GM08714 (cell line): Measurements from ENCODE around the gene SLC41A1.
"Not testable (repeated sequence)": the region's sequence is repeated elsewhere in the genome, so short reads cannot be mapped to it uniquely, and the experiment has no call there.

Source experiments
- H3K4me3 ChIP-seq: fragments of 200-500 bp; sonication (Bioruptor generic); 2 replicates; pipeline ENCODE4 v1.5.1; 2014; ENCODE audit warnings: mild to moderate bottlenecking, low read length, inconsistent platforms
- ZNF274 ChIP-seq: IDR thresholded peaks from 2 replicates; pipeline ENCODE4 v1.6.1; 2012; ENCODE audit warnings: mild to moderate bottlenecking, low read depth, low read length

Gene SLC41A1

DNA sequence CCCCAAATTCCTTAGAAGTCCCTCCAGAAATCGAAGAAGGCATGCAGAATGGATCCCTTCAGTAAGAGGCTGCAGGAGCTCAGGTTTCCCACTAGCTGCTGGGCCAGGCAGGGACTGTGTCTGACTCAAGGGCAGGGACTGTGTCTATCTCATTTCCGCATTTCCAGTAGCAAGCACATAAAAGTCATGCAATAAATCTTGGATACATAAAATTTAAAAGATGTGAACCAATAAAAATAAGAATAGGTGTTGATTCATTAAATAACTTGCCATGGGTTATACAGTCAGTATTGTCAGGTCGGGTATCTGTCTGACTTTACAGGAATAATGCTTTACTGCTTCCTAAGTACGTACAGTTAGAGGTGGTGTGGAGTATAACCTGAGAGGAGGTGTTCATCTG, 21.8 kb upstream of the SLC41A1 start:
- TF ChIP-seq ZNF274: no peak
- H3K4me3 ChIP-seq: no peak overlapping the region

DNA sequence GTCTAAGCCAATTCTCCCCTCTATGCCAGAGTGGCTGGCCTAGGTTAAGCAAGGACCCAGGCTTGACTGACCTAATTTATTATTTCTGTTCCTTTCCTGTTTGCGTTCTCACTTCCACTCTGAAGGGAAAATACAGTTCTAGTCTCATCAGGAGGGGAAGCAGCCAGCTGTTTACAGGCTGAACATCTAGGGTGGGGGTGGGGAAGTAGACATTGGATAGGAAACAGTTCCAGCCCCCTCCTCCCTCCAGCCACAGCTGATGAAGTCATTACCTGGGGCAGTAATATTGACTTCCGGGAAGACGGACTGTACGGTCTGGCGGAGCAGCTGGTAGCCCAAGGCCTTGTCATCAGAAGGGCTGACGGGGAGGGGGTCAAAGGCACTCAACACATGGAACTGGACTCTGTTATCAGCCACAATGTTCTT, 19.3 kb upstream of the SLC41A1 start:
- H3K4me3 ChIP-seq: no peak overlapping the region
- no peak for TF ChIP-seq ZNF274

DNA sequence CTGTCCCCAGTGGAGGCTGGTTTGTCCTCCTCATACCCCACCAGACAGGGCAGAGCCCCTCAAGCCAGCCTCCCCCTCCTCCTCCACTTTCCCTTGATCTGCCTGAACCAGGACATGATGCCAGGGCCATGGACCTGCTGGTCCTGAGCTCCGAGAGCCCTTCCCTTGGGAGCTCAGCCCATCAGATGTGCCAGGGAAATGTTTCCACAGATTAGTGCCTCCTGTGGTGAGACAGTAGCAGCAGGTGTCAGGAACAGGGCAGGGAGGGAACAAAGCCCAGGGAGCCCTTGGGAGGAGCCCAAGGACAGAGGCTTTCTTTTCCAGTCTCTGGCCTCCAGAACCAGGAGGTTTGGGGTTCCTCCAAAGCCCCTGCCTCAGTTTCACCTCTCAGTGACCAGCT, 14.6 kb upstream of the SLC41A1 start:
- H3K4me3 ChIP-seq: no peak overlapping the region
- TF ChIP-seq ZNF274: no peak

DNA sequence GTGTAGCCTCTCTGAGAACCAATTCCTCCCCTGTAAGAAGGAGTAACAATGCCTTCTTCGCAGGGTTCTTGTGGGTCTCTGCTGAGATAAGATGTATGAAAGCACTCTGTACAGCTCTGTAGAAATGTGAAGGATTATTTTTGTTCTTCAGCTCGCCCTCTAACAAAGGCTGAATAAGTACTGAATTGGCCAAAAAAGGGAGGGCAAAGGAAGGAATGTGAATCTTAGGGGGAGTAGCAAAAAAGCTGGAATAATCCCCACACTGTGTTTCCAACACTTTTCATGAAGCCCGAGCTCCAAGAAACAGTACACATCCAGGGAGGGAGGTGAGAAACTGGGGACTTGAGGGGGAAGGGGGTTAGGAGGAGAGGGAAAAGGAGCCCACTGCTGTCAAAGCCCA, 14.0 kb upstream of the SLC41A1 start:
- no peak overlapping the region for H3K4me3 ChIP-seq
- no peak for TF ChIP-seq ZNF274

DNA sequence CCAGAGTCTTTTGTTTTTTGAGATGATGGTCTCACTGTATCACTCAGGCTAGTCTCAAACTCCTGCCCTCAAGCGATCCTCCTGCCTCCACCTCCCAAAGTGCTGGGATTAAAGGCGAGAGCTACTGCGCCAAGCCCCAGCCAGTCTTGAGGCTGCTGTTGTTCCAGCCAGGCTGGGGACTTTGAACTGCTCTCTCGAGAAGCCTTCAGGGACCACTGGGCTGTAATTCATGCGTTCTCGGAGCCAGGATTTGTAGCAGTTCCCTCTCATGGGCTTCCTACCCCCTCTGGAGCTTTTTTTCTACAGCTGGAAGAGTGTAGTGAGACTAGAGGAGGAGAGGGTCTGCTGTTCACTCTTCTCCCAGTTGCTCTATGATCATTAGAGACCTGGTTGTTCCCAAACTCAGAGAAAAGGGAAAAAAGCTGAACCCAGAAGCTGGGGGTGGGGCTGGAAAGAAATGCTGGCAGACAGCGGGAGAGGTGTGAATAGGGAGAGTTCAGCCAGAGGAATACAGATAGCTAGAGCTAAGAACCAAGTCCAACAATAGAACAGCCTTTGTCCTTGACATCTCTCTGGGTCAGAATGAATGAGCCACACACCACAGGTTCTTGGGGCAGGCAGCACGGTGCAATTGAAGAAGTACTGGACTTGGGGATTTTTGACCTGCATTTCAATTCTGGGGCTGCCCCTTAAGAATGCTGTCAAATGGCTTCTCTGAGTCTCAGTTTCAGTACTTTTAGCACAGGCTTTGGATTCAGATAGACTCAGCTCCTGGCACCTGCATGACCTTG, 13.2 kb upstream of the SLC41A1 start:
- TF ChIP-seq ZNF274: no peak
- no peak overlapping the region for H3K4me3 ChIP-seq

DNA sequence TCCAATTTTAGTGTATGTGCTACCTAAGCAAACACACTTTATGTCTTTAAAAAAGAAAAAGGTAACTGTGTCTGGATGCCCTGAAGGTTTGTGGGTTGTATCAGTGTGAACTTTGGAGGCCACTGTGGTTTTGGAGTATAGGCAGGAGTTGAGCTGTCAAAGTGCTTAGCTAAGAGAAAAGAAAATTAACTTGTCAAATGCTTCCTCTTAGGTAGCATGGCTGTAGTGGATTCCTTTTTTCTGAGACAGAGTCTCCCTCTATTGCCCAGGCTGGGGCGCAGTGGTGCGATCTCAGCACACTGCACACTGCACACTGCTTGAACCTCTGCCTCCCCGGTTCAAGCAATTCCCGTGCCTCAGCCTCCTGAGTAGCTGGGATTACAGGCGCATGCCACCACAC, 11.2 kb upstream of the SLC41A1 start:
- no peak overlapping the region for H3K4me3 ChIP-seq

DNA sequence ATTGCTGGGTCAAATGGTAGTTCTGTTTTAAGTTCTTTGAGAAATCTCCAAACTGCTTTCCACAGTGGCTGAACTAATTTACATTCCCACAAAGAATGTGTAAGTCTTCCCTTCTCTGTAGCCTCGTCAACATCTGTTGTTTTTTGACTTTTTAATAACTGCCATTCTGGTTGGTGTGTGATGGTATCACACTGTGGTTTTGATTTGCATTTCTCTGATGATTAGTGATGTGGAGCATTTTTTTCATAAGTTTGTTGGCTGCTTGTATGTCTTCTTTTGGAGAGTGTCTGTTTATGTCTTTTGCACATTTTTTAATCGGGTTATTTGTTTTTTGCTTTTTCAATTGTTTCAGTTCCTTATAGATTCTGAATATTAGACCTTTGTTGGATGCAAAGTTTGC, 10.3 kb upstream of the SLC41A1 start:
- not testable (repeated sequence) for H3K4me3 ChIP-seq

More for the DNA sequence above, 11.2 kb upstream of the SLC41A1 start:
- TF ChIP-seq ZNF274: no peak

DNA sequence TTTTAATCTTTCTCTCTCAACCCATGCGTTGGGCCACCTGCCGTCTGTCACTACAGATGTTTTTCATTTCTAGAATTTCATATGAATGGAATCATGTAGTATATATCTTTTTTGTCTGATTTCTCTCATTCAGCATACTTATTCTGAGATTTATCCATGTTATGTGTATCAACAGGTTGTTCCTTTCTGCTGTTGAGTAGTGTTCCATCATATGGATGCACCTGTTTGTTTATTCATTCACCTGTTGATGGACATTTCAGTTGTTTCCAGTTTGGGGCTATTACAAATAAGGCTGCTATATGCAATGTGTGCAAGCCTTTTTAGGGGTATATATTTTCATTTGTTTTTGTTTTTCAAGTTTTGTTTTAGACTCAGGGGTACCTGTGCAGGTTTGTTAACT, 9.4 kb upstream of the SLC41A1 start:
- H3K4me3 ChIP-seq: no peak overlapping the region
- TF ChIP-seq ZNF274: no peak

DNA sequence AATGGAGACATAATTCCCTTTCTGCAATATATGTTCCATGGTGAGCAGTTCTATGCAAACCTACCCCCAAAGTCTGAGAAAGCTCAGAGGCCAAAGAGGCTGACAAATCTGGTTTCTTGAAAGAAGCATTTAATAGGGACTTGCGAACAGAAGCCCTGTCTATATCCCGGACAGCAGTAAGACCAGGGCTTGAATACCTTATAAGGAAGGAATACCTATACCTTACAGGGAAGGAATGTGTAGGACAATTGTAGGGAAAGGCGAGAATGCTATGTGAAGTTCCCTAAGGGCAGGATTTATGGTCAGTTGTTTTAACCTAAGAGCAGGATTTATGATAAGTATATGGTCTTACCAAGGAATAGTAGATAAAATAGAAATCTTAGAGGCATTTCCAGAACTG, 5.0 kb upstream of the SLC41A1 start:
- H3K4me3 ChIP-seq: no peak overlapping the region
- no peak for TF ChIP-seq ZNF274

DNA sequence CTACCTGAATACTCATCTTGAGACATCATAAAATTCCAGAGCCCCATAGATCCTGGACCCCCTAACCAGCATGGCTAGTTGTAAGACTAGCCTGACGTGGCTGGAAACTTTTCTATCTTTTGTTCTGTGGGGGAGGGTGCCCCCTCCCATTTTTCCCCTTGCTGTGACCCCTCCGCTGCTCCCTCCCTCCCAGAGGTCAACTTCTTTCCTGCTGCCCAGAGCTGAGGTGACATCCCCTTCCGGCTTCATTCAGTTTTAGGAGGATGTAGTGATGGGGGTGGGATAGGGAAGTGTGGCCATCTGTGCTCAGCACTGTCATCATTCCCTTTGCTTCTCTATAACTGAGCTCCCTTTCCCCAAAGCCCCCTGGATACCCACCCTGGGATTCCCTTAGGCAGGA, 4.4 kb upstream of the SLC41A1 start:
- no peak for TF ChIP-seq ZNF274
- H3K4me3 ChIP-seq: no peak overlapping the region

DNA sequence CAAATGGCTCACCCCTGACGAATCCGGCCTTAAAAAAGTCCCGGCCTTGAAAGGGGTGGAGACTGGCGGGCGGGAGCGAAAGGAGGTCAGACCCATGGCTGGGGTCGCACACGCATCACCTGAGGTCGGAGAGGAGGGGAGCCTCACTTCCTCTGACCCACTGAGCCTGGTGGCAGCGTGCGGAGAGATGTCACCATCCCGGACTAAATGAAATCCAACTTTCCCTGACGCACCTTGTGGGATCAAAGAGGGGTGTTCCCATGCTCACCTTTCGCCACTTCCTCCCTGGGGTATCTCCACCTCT, 709 bp upstream of the SLC41A1 start:
- TF ChIP-seq ZNF274: no peak
- H3K4me3 ChIP-seq: peak overlapping the region; percentile 47

DNA sequence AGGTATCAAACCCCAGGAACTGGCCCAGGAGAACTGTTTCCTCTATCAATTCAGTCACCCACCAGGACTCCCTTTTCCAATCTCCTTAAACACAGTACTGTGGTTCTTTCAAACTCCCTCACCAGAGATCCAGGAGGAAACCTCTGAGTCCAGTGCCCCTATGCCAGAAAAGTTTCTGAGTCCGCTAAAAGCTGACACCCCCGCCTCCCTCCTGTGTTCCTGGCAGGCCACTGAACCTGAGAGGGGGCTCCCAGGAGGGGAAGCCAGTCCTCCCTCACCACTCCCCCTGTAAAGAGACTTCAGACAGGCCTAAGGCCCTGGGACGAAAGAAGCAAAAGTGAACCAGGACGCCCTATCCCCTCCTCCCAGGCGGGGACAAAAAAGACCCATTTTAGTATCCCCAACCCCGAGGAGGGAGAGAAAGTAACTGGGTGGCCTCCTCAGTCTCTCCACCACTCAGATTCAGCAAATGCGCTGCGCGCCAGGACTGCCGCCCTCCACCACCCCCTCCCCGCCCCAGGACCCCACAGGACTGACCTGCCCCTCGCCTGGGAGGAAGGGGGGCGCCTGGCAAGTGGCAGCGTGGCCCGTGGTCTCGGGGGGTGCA, 624 bp downstream of the SLC41A1 start:
- TF ChIP-seq ZNF274: no peak

DNA sequence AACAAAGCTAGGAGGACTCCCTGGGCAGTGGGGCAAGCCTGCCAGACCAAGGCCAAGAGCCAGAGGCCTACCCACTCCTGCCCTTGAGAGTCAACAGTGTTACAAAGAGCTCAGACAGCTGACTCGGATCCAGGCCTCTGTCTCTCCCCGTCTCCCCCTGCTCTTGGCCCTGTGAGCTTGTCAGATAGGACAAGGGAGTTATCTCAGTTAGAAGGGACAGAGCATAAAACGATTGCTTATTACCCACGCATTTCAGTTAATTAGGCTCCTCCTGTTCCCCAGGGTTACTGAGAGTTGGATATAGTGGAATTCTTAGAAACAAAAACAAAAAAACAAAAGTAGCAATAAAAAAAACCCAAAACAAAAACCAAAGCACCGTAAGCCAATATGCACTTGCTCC, 1.3 kb downstream of the SLC41A1 start:
- H3K4me3 ChIP-seq: no peak overlapping the region; the same call in 1 of the 2 replicates
- TF ChIP-seq ZNF274: no peak

More for the DNA sequence above, 624 bp downstream of the SLC41A1 start:
- peak overlapping the region; percentile 47 for H3K4me3 ChIP-seq

DNA sequence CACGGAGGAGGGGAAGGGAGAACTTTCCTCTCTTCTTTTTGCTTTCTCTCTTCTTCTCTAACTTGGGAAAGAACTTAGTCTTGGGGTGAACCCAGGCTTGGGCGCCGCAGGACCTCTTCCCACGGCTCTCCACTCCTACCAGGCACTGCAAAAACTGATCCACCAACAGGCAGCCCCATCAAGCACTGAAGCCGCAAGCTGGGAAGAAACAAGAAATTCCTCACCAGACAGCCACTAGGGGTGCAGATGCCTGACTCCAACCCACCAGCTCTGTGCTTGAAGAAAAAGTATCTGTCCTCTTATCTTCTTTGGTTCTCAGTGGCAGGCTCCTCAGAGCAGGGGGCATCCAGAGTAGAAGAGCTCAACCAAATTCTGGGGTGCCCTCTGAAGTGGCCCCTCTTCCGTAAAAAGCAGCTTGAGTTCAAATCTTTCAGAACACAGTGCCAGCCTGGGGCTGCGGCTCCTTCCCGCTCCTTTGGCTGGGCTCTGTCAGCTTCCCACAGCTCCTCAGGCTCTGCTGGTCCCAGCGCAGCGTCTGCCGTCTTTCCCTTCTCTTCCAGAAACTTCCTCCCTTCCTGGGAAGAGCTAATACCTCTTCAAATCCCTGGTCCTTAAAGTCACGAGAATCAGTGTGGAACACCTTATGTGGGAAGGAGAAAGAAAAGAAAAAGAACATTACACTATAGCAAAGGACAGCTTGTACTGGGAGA, 2.4 kb downstream of the SLC41A1 start:
- H3K4me3 ChIP-seq: no peak overlapping the region
- TF ChIP-seq ZNF274: no peak

DNA sequence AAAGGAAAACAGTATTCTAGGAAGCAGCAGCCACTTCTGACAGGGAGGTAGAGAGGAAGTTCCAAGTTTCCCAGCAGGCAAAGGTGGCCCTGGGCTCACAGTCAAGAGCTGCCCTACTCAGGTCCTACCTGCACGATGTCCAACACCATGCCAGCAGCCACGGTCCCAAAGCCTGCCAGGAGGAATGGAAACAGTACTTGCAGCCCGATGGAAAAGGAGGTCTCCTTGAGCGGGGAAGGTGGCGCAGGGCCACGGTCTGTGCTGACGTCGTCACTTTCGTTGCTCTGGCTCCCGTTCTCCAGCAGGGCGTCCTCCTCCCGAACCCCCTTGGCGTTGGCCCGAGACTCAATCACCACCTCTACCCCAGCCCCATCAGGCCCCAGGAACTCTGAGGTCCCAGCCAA, 3.1 kb downstream of the SLC41A1 start:
- no peak for TF ChIP-seq ZNF274
- H3K4me3 ChIP-seq: no peak overlapping the region

DNA sequence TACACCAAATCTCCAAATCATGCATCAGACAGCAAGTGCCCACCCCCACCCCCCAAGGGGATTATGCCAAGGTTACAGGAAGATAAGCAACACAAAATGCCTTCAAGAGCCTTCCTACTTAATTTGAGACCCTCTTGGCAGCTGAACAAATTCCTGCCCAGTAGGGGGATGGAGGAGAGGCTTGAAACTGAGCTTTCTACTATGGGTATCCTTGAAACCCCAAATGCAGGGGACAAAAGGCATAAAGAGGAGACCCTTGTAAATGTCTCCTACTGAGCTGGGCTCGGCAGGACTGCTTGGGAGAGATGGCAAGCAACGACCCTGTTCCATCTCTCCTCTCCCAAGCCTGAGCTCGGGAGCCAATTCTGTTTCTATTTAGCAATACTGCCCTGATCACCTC, 3.5 kb downstream of the SLC41A1 start:
- no peak for TF ChIP-seq ZNF274
- H3K4me3 ChIP-seq: no peak overlapping the region
